Sigmoid colon (tissue), 7 donors: ENCODE measurements around the gene CTLA4. TPM values are rescaled to one million over a fixed set of nuclear protein-coding genes. Genes with fewer than 3 reads are reported as not detected.

ENCODE experiments used
- DNase-seq: peaks from one replicate; pipeline ENCODE4 v3.0.0-alpha.2; 2019
- H3K27ac ChIP-seq, 4 donors: fragments of 200-600 bp; sonication (generic); one replicate each; pipeline ENCODE4 v1.5.1; 2016 to 2019; ENCODE audit warnings: mild to moderate bottlenecking in 1 of 4
- H3K27me3 ChIP-seq, 3 donors: fragments of 200-600 bp; sonication (generic); one replicate each; pipeline ENCODE4 v1.5.1; 2019; ENCODE audit warnings: mild to moderate bottlenecking in 1 of 3
- H3K36me3 ChIP-seq, 4 donors: fragments of 200-600 bp; sonication (generic); one replicate each; pipeline ENCODE4 v1.5.1; 2016 to 2019
- H3K4me1 ChIP-seq, 4 donors: fragments of 200-600 bp; sonication (generic); one replicate each; pipeline ENCODE4 v1.5.1; 2017 to 2019
- H3K4me3 ChIP-seq, 4 donors: fragments of 200-600 bp; sonication (generic); one replicate each; pipeline ENCODE4 v1.5.1; 2017 to 2019; ENCODE audit warnings: mild to moderate bottlenecking in 2 of 4, moderate library complexity in 1 of 4
- H3K9me3 ChIP-seq, 4 donors: fragments of 200-600 bp in 3 of 4; sonication (generic) in 3 of 4; one replicate each; pipeline versions ENCODE4 v1.5.1 to v1.6.1; 2013 to 2019
- EP300 ChIP-seq, 4 donors: sonication (generic); formaldehyde crosslinking; IDR thresholded peaks; one replicate each; pipeline ENCODE4 v1.6.1; 2017; ENCODE audit warnings: antibody characterized with exemption in 4 of 4
- POLR2A ChIP-seq, 2 donors: fragments of 450-650 bp; IDR thresholded peaks; one replicate each; pipeline ENCODE4 v1.6.1; 2016; ENCODE audit warnings: antibody characterized with exemption in 2 of 2, mild to moderate bottlenecking in 2 of 2, moderate library complexity in 2 of 2
- POLR2AphosphoS5 ChIP-seq, 4 donors: sonication (generic); formaldehyde crosslinking; IDR thresholded peaks; one replicate each; pipeline ENCODE4 v1.6.1; 2017; ENCODE audit warnings: antibody characterized with exemption in 4 of 4
- WGBS, 2 donors: extraction: QIAGEN DNeasy Blood & Tissue Kit; methylation state at CpG; one replicate each; pipeline ENCODE4 v1.1.7; 2013; 5-methylcytosine and 5-hydroxymethylcytosine counted together
- intact Hi-C: fragments of 100-400 bp; cut with DNase I; formaldehyde crosslinking; loops from one replicate; pipeline ENCODE4 v1.15.1; 2023
- polyA plus RNA-seq, 3 donors: library from polyadenylated mRNA; stranded (reverse); fragments of 200-250 nt; gene quantifications; one replicate each; pipeline ENCODE4 v1.2.3, GENCODE V29; 2013
- total RNA-seq, 4 donors: library from RNA; depleted of rRNA; stranded (reverse); fragments of >200 nt; gene quantifications; one replicate each; pipeline ENCODE4 v1.1.0, GENCODE V29; 2016
- TF ChIP-seq, protein P1 (sequence below), 4 experiments: fragments of 450-650 bp in 3 of 4; fragments of 200-600 bp in 1 of 4; IDR thresholded peaks; one replicate each; pipeline ENCODE4 v1.5.1; 2016 to 2019; ENCODE audit warnings: antibody characterized with exemption in 4 of 4, mild to moderate bottlenecking in 3 of 4, moderate library complexity in 2 of 4
- donor health status: healthy with polysubstance abuse.
- donor health status: Bipolar disorder and iron deficiency.
- donor health status: healthy.

Gene CTLA4
- total and polyA plus RNA-seq, 7 donors = 0.49 to 9.0 TPM; not detected in 5

DNA sequence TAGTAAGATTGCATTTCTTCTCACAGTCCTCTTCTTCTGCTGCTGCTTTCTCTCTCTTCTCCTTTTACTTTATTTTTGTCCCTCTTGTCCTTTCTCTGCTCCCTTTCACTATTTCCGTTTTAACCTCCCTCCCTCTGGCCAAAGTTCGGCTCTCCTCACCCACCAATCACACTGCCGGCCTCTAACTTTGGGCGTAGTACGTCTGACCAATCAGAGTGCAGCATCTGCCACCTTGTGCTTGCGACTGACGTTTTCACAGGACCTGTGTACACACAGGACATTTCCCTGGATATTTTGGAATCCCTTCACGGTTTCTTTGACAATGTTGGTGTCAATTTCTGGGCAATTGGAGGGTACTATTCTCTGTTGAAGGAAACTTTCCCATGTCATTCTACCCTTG, 46.4 kb downstream of the CTLA4 start:
- TF ChIP-seq EP300 (IDR thresholded peaks at IDR 0.05) (no peak), POLR2A (IDR thresholded peaks at IDR 0.05) (no peak), POLR2AphosphoS5 (IDR thresholded peaks at IDR 0.05) (no peak)
- TF ChIP-seq, protein P1, sequence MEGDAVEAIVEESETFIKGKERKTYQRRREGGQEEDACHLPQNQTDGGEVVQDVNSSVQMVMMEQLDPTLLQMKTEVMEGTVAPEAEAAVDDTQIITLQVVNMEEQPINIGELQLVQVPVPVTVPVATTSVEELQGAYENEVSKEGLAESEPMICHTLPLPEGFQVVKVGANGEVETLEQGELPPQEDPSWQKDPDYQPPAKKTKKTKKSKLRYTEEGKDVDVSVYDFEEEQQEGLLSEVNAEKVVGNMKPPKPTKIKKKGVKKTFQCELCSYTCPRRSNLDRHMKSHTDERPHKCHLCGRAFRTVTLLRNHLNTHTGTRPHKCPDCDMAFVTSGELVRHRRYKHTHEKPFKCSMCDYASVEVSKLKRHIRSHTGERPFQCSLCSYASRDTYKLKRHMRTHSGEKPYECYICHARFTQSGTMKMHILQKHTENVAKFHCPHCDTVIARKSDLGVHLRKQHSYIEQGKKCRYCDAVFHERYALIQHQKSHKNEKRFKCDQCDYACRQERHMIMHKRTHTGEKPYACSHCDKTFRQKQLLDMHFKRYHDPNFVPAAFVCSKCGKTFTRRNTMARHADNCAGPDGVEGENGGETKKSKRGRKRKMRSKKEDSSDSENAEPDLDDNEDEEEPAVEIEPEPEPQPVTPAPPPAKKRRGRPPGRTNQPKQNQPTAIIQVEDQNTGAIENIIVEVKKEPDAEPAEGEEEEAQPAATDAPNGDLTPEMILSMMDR (IDR thresholded peaks at IDR 0.05) = no peak
- no peak overlapping the region for H3K4me3 ChIP-seq
- no peak overlapping the region for H3K27ac ChIP-seq
- H3K36me3 ChIP-seq = no peaks in the 10 kb centered on the region
- H3K4me1 ChIP-seq = peaks cover 0 to 16% (median 8%) of the 10 kb centered on the region in 4 donors
- no peak for DNase-seq
- WGBS, 2 donors = 61 to 81% methylated on average over 8 of the region's 8 CpGs
- H3K27me3 ChIP-seq = no peaks in the 10 kb centered on the region
- no peaks in the 10 kb centered on the region for H3K9me3 ChIP-seq
- intact Hi-C loops = no loop called here

DNA sequence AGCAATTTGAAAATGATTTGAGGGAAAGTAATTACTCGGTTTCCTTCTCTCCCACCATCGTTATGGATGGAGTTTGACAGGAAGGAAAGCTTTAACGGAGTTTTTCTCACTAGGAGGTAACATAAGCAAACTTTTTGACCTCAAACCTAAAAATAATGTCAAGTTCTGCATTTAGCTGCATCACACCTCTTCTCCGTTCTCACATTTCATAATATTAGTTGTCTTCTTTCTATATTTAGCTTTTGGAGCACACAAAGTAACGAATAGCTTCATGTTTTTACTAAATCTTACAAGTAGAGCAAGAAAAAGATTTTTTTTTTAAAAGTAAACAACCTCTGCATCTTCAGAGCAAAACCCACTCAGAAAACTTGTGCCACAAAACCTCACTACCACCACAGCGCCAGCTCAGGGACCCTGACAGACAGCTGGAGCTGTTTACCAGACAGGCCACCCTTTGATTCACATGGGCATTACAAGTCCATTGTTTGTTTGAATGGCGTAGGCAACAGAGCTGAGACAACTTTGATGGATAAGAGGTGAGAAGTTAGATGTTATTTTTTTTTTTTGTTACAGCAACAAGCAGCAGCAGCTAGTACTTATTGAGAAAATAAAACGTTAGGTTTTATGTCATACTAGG, 47.1 kb downstream of the CTLA4 start:
- DNase-seq = no peak
- Histone ChIP-seq H3K4me3 (no peak overlapping the region), H3K4me1 (peaks cover 0 to 13% (median under 1%) of the 10 kb centered on the region in 4 donors), H3K27me3 (no peaks in the 10 kb centered on the region), H3K36me3 (no peaks in the 10 kb centered on the region), H3K27ac (no peak overlapping the region), H3K9me3 (no peaks in the 10 kb centered on the region)
- intact Hi-C loops = no loop called here
- no peak for TF ChIP-seq POLR2A (IDR thresholded peaks at IDR 0.05)
- TF ChIP-seq, protein P1 (IDR thresholded peaks at IDR 0.05) = no peak
- TF ChIP-seq EP300 (IDR thresholded peaks at IDR 0.05) = no peak
- no peak for TF ChIP-seq POLR2AphosphoS5 (IDR thresholded peaks at IDR 0.05)
- WGBS, 2 donors = 49 to 71% methylated on average over 8 of the region's 8 CpGs

DNA sequence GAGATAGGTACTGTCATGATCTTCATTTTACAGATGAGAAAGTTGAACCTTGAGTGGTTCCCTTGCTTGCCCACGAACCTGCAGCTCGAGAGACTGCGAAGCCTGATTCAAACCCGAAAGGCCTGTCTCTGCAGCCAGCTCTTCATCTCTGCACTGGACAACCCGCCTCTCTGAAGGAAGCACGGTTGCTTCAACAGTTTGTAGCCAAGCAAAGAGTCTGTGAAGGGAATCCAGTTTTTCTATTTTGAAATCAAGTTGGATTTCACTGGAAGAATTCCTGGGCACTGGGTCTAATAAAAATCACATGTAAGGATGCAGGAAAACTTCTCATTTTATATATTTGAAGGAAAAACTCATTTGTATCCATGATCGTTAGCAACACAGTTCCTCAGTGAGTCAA, 47.7 kb downstream of the CTLA4 start:
- intact Hi-C loops = no loop called here
- no peaks in the 10 kb centered on the region for H3K27me3 ChIP-seq
- H3K9me3 ChIP-seq = no peaks in the 10 kb centered on the region
- peaks cover 0 to 13% (median 0%) of the 10 kb centered on the region in 4 donors for H3K4me1 ChIP-seq
- no peak for DNase-seq
- H3K36me3 ChIP-seq = no peaks in the 10 kb centered on the region
- no peak overlapping the region for H3K27ac ChIP-seq
- WGBS, 2 donors = 76 to 77% methylated on average over 7 of the region's 7 CpGs
- no peak overlapping the region for H3K4me3 ChIP-seq
- TF ChIP-seq POLR2A (IDR thresholded peaks at IDR 0.05) (no peak), EP300 (IDR thresholded peaks at IDR 0.05) (no peak), POLR2AphosphoS5 (IDR thresholded peaks at IDR 0.05) (no peak)
- TF ChIP-seq, protein P1 (IDR thresholded peaks at IDR 0.05) = no peak

DNA sequence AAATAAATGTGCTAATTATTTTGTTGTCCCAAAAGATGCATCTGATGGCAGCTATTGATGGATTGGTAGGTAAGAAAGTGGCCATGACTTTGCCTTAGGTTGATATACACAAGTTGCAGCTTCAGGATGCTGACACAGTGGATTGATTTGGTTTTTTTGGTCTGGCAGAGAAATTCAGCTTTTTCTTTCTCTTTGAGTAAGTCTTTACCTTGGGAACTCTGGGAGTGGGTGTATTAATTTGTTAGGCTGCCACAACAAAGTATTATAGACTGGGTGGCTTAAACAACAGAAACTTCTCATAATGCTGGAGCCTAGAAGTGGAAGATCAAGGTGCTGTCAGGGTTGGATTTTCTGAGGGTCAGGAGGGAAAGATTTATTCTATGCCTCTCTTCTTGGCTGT, 49.2 kb downstream of the CTLA4 start:
- Histone ChIP-seq H3K27me3 (no peaks in the 10 kb centered on the region), H3K9me3 (no peaks in the 10 kb centered on the region), H3K4me3 (no peak overlapping the region), H3K36me3 (no peaks in the 10 kb centered on the region), H3K27ac (no peak overlapping the region), H3K4me1 (peaks cover 0 to 13% (median 0%) of the 10 kb centered on the region in 4 donors)
- DNase-seq = no peak
- TF ChIP-seq, protein P1 (IDR thresholded peaks at IDR 0.05) = no peak
- TF ChIP-seq POLR2AphosphoS5 (IDR thresholded peaks at IDR 0.05) (no peak), POLR2A (IDR thresholded peaks at IDR 0.05) (no peak), EP300 (IDR thresholded peaks at IDR 0.05) (no peak)
- intact Hi-C loops = no loop called here

DNA sequence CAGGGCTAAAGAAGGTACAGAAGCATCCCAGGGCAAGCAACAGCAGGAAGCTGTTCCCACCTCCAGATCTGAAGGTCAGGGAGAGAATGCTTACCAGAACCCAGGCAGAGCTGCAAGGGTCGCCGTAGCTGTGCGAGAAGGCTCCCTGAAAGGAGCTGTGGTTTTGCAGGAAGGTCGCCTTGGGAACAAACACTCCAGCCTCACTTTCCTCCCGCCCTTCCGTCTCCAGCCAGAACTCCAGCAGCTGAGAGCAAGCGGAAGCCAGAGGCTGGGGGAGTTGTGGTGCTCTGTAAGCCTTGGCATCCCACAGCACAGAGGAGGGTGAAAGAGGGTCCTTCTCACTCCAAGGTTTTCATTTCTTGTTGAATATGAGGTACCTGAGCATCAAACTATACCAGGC, 50.7 kb downstream of the CTLA4 start:
- DNase-seq = no peak
- TF ChIP-seq, protein P1 (IDR thresholded peaks at IDR 0.05) = no peak
- TF ChIP-seq POLR2AphosphoS5 (IDR thresholded peaks at IDR 0.05) = no peak
- TF ChIP-seq POLR2A (IDR thresholded peaks at IDR 0.05) = no peak
- no peak for TF ChIP-seq EP300 (IDR thresholded peaks at IDR 0.05)
- no peaks in the 10 kb centered on the region for H3K27me3 ChIP-seq
- H3K36me3 ChIP-seq = no peaks in the 10 kb centered on the region
- H3K4me1 ChIP-seq = peaks cover 0 to 13% (median 0%) of the 10 kb centered on the region in 4 donors
- H3K27ac ChIP-seq = peak overlapping the region in 1 of 4 donors; percentile 26
- no peak overlapping the region for H3K4me3 ChIP-seq
- intact Hi-C loops = no loop called here
- H3K9me3 ChIP-seq = no peaks in the 10 kb centered on the region
- 80 to 87% methylated on average over 7 of the region's 7 CpGs for WGBS, 2 donors
